ENCODE measurements around the gene TSPAN4. TPM values are rescaled to one million over a fixed set of nuclear protein-coding genes. Genes with fewer than 3 reads are reported as not detected.
A peak's percentile ranks its signal among the peaks of the same experiment; 100 is the strongest.

Gene TSPAN4
- total RNA-seq, 2 experiments from 2014 or later = 5.2 to 6.0 TPM

DNA sequence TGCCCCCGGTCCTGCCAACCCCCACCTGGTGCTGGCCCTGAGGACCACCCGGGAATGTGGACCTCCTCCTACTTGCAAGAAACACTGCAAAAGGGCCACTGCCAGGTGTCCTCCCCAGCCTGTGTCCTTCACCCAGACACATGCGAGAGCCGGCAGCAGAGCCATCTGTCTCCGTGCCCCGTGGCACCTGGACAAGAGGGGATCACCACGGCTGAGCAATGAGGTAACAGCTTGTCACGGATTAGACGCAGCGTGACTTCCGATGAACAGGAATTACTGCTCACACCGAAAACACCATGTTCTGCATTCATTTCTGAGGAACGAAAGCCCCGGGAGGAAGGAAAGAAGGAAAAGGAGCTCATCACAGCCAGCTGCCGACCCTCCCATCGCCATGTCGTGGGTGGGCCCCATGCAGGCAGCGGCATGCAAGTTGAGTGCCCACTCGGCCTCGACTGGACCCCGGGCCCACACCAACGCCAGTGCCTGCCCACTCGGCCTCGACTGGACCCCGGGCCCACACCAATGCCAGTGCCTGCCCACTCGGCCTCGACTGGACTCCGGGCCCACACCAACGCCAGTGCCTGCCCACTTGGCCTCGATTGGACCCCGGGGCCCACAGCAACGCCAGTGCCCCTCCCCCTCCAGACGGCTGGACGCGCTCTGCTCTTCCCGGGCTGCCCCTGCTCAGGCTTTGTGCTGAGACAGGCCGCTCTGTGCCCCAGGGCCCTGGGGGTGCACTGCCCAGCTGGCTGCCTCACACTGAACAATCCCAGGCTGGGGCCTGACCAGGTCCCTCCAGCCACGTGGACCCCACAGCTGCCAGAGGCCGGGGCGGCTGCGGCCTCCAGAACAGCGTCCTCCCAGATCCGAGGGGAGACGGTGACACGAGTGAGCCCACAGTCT, 45.9 kb downstream of the TSPAN4 start:
- ChIA-PET POLR2A (interaction anchor here (0.6 kb wide), 1 partner anchor 101 kb away, joined by 3 read pairs; no protein-coding TSS in a partner anchor), CTCF (no interaction called here)
- H3K4me1 Mint-ChIP-seq = no peaks in the 10 kb centered on the region
- no peaks in the 10 kb centered on the region for H3K27me3 Mint-ChIP-seq
- no peak overlapping the region for H3K4me3 Mint-ChIP-seq
- H3K9me3 Mint-ChIP-seq (ENCODE audit: low read depth) = no peaks in the 10 kb centered on the region
- H3K36me3 Mint-ChIP-seq (ENCODE audit: low read depth) = peaks cover 9% of the 10 kb centered on the region
- no peak for ATAC-seq
- DNase-seq = no peak
- intact Hi-C loops (cut with DNase I, micrococcal nuclease) = no loop called here
- H3K27ac Mint-ChIP-seq = no peak overlapping the region

GRCh38 chr11:889257-889656, 46.6 kb downstream of the TSPAN4 start:
- DNase-seq (no peak), ATAC-seq (no peak)
- Mint-ChIP-seq H3K27me3 (no peaks in the 10 kb centered on the region), H3K4me3 (no peak overlapping the region), H3K9me3 (ENCODE audit: low read depth) (no peaks in the 10 kb centered on the region), H3K4me1 (no peaks in the 10 kb centered on the region), H3K27ac (no peak overlapping the region), H3K36me3 (ENCODE audit: low read depth) (peaks cover 9% of the 10 kb centered on the region)
- CTCF ChIA-PET = no interaction called here
- intact Hi-C loops (cut with DNase I, micrococcal nuclease) = no loop called here
- POLR2A ChIA-PET = no interaction called here

DNA sequence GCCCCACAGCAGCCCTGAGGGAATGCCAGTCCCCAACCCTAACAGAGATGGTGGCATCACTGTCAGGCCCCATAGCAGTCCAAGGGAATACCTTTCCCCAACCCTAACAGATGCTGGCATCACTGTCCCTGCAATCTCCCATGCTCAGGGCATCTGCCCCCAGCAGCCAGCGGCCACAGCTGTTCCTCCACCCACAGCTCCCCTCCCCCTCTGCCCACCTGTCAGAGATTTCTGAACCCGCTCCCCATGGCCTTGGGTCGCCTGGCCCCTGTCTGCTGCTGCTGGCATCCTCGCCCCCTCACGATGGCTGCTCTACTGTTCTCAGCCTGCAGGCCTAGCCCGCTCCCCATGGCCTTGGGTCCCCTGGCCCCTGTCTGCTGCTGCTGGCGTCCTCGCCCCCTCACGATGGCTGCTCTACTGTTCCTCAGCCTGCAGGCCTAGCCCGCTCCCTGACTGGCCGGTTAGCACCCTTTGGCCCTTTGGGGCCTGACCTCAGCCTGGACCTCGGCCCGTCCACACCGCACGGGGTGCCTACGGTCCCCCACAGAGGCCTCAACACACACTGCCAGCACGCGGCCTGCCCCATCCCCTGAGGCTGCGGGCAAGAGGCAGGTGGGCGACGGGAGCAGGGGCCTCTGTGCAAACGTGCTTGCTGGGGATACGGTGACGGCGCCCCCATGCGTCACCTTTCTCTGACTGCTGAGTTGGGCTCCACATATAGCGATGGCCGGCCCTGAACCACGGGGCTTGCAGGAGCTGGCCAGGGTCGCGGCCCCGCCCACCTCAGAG, 47.2 kb downstream of the TSPAN4 start:
- DNase-seq = no peak
- no peak for ATAC-seq
- no peak overlapping the region for H3K4me3 Mint-ChIP-seq
- no peak overlapping the region for H3K27ac Mint-ChIP-seq
- peaks cover 9% of the 10 kb centered on the region for H3K36me3 Mint-ChIP-seq (ENCODE audit: low read depth)
- H3K9me3 Mint-ChIP-seq (ENCODE audit: low read depth) = no peaks in the 10 kb centered on the region
- CTCF ChIA-PET = no interaction called here
- no peaks in the 10 kb centered on the region for H3K4me1 Mint-ChIP-seq
- intact Hi-C loops (cut with DNase I, micrococcal nuclease) = no loop called here
- H3K27me3 Mint-ChIP-seq = no peaks in the 10 kb centered on the region
- POLR2A ChIA-PET = no interaction called here

GRCh38 chr11:890794-891540, 48.3 kb downstream of the TSPAN4 start:
- no peak overlapping the region for H3K4me3 Mint-ChIP-seq
- peaks cover 9% of the 10 kb centered on the region for H3K36me3 Mint-ChIP-seq (ENCODE audit: low read depth)
- no peaks in the 10 kb centered on the region for H3K9me3 Mint-ChIP-seq (ENCODE audit: low read depth)
- no peaks in the 10 kb centered on the region for H3K4me1 Mint-ChIP-seq
- no peak overlapping the region for H3K27ac Mint-ChIP-seq
- ATAC-seq = no peak
- CTCF ChIA-PET = no interaction called here
- POLR2A ChIA-PET = no interaction called here
- H3K27me3 Mint-ChIP-seq = no peaks in the 10 kb centered on the region
- intact Hi-C loops (cut with DNase I, micrococcal nuclease) = no loop called here
- no peak for DNase-seq

GRCh38 chr11:893008-893654, 50.5 kb downstream of the TSPAN4 start:
- ATAC-seq (no peak), DNase-seq (no peak)
- ChIA-PET POLR2A (no interaction called here), CTCF (no interaction called here)
- intact Hi-C loops (cut with DNase I, micrococcal nuclease) = no loop called here
- Mint-ChIP-seq H3K27ac (no peak overlapping the region), H3K36me3 (ENCODE audit: low read depth) (peaks cover 2% of the 10 kb centered on the region), H3K9me3 (ENCODE audit: low read depth) (no peaks in the 10 kb centered on the region), H3K27me3 (no peaks in the 10 kb centered on the region), H3K4me1 (no peaks in the 10 kb centered on the region), H3K4me3 (no peak overlapping the region)

GRCh38 chr11:894575-895201, 52.0 kb downstream of the TSPAN4 start:
- CTCF ChIA-PET = no interaction called here
- no peaks in the 10 kb centered on the region for H3K27me3 Mint-ChIP-seq

GRCh38 chr11:895331-896110, 52.9 kb downstream of the TSPAN4 start:
- ChIA-PET CTCF (no interaction called here), POLR2A (no interaction called here)
- ATAC-seq (no peak), DNase-seq (no peak)
- peaks cover 2% of the 10 kb centered on the region for H3K36me3 Mint-ChIP-seq (ENCODE audit: low read depth)
- intact Hi-C loops (cut with DNase I, micrococcal nuclease) = no loop called here
- H3K4me3 Mint-ChIP-seq = no peak overlapping the region
- H3K4me1 Mint-ChIP-seq = no peaks in the 10 kb centered on the region
- H3K27ac Mint-ChIP-seq = no peak overlapping the region
- H3K27me3 Mint-ChIP-seq = no peaks in the 10 kb centered on the region
- no peaks in the 10 kb centered on the region for H3K9me3 Mint-ChIP-seq (ENCODE audit: low read depth)

More at GRCh38 chr11:894575-895201, 52.0 kb downstream of the TSPAN4 start:
- no peak for ATAC-seq
- Mint-ChIP-seq H3K9me3 (ENCODE audit: low read depth) (no peaks in the 10 kb centered on the region), H3K27ac (no peak overlapping the region), H3K4me3 (no peak overlapping the region), H3K36me3 (ENCODE audit: low read depth) (no peaks in the 10 kb centered on the region), H3K4me1 (no peaks in the 10 kb centered on the region)
- no peak for DNase-seq
- intact Hi-C loops (cut with DNase I, micrococcal nuclease) = no loop called here
- POLR2A ChIA-PET = no interaction called here

DNA sequence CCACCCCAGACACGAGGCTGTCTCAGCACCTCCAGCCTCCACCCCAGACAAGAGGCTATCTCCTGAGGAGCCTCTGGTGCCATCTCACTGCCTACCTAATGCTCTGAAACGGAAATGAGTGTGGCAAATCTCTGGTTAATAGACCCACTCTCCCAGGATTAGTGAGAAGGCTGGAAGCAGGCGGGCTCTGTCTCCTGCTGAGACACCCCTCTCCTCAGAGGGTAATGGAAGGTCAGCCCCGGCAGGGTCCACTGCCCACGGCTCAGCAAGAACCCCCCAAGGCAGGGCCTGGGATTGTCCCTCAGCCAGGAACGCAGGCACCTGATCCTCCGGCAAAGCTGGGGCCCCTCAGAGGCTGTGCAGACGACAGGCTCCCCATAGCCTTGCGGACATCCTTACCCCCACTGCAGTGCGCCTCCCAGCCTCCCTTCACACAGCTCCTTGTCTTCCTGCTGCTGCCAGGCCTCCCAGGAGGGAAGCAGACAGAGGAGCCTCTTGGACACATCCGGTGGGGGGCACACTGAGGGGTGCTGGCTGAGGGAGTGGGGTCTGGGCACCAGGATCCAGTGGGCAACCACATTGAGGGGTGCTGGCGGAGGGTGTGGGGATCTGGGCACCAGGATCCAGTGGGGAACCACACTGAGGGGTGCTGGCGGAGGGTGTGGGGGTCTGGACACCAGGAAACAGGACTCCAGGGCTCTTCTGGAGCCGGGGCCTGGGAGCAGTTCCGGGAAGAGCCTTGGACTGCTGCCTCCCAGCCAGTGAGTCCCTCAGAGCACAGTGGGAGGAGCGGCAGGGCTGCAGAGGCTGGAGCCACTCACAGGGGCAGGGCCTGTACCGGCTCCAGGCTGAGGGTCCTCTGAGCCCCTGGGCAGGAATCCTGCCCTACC, 54.8 kb downstream of the TSPAN4 start:
- ChIA-PET POLR2A (no interaction called here), CTCF (interaction anchor here (0.6 kb wide), 1 partner anchor 243 kb away, joined by 4 read pairs; no protein-coding TSS in a partner anchor)
- no peaks in the 10 kb centered on the region for H3K4me1 Mint-ChIP-seq
- H3K27me3 Mint-ChIP-seq = no peaks in the 10 kb centered on the region
- DNase-seq (no peak), ATAC-seq (no peak)
- H3K4me3 Mint-ChIP-seq = no peak overlapping the region
- no peak overlapping the region for H3K27ac Mint-ChIP-seq
- intact Hi-C loops (cut with DNase I, micrococcal nuclease) = no loop called here
- H3K36me3 Mint-ChIP-seq (ENCODE audit: low read depth) = peaks cover 14% of the 10 kb centered on the region
- H3K9me3 Mint-ChIP-seq (ENCODE audit: low read depth) = no peaks in the 10 kb centered on the region

- ATAC-seq (peak; percentile 28), DNase-seq (no peak)
- CTCF ChIA-PET = interaction anchor here (0.6 kb wide), 1 partner anchor 243 kb away, joined by 4 read pairs; no protein-coding TSS in a partner anchor
- no peaks in the 10 kb centered on the region for H3K9me3 Mint-ChIP-seq (ENCODE audit: low read depth)
- H3K27me3 Mint-ChIP-seq = no peaks in the 10 kb centered on the region
- peaks cover 21% of the 10 kb centered on the region for H3K36me3 Mint-ChIP-seq (ENCODE audit: low read depth)
- no peak overlapping the region for H3K4me3 Mint-ChIP-seq
- intact Hi-C loops (cut with DNase I, micrococcal nuclease) = no loop called here
- POLR2A ChIA-PET = no interaction called here
- H3K27ac Mint-ChIP-seq = no peak overlapping the region
- H3K4me1 Mint-ChIP-seq = no peaks in the 10 kb centered on the region
Measured at GRCh38 chr11:898143-898511, 55.5 kb downstream of the TSPAN4 start.
